ENCODE results near the gene ATF1.
A peak's percentile ranks its signal among the peaks of the same experiment; 100 is the strongest.

Gene ATF1

GRCh38 chr12:50763639-50764285 is at the start of gene ATF1:
TSS of gene ATF1 (plus strand) at chr12:50764101. CDS start at chr12:50780146, 16,045 bp downstream.
- H3K36me3 ChIP-seq, result peaks cover 3% of the 10 kb centered on the region
- no peaks in the 10 kb centered on the region for H3K27me3 ChIP-seq (ENCODE audit: insufficient read depth, low read depth, severe bottlenecking)
- H3K9me3 ChIP-seq (ENCODE audit: severe bottlenecking), result no peaks in the 10 kb centered on the region
- peak within 1 kb of the TSS; percentile 99 for H3K27ac ChIP-seq
- TF ChIP-seq CTCF (IDR thresholded peaks at IDR 0.05; ENCODE audit: low read depth, low read length), result no peak
- DNase-seq, result peak; percentile 90
- peak within 1 kb of the TSS; percentile 99 for H3K4me3 ChIP-seq (ENCODE audit: low read depth, low read length)

- H3K9me3 ChIP-seq (ENCODE audit: severe bottlenecking), result no peaks in the 10 kb centered on the region
- no peak for DNase-seq
- H3K27me3 ChIP-seq (ENCODE audit: insufficient read depth, low read depth, severe bottlenecking), result no peaks in the 10 kb centered on the region
- peaks cover 9% of the 10 kb centered on the region for H3K36me3 ChIP-seq
- no peak overlapping the region for H3K4me3 ChIP-seq (ENCODE audit: low read depth, low read length)
- TF ChIP-seq CTCF (IDR thresholded peaks at IDR 0.05; ENCODE audit: low read depth, low read length), result no peak
- no peak overlapping the region for H3K27ac ChIP-seq
Observed at GRCh38 chr12:50715174-50715573, 48.7 kb upstream of the ATF1 start.

GRCh38 chr12:50718760-50719159 is 45.1 kb upstream of the ATF1 start:
- no peaks in the 10 kb centered on the region for H3K9me3 ChIP-seq (ENCODE audit: severe bottlenecking)
- no peak for DNase-seq
- H3K27ac ChIP-seq, result no peak overlapping the region
- H3K36me3 ChIP-seq, result peaks cover 14% of the 10 kb centered on the region
- no peak for TF ChIP-seq CTCF (IDR thresholded peaks at IDR 0.05; ENCODE audit: low read depth, low read length)
- no peak overlapping the region for H3K4me3 ChIP-seq (ENCODE audit: low read depth, low read length)
- H3K27me3 ChIP-seq (ENCODE audit: insufficient read depth, low read depth, severe bottlenecking), result no peaks in the 10 kb centered on the region

GRCh38 chr12:50720085-50720484 is 43.8 kb upstream of the ATF1 start:
- Histone ChIP-seq H3K4me3 (ENCODE audit: low read depth, low read length) (no peak overlapping the region), H3K36me3 (peaks cover 19% of the 10 kb centered on the region)
- no peak for TF ChIP-seq CTCF (IDR thresholded peaks at IDR 0.05; ENCODE audit: low read depth, low read length)

GRCh38 chr12:50720501-50720900 is 43.4 kb upstream of the ATF1 start:
- Histone ChIP-seq H3K27me3 (ENCODE audit: insufficient read depth, low read depth, severe bottlenecking) (no peaks in the 10 kb centered on the region), H3K4me3 (ENCODE audit: low read depth, low read length) (no peak overlapping the region), H3K27ac (no peak overlapping the region), H3K36me3 (peaks cover 17% of the 10 kb centered on the region), H3K9me3 (ENCODE audit: severe bottlenecking) (no peaks in the 10 kb centered on the region)
- TF ChIP-seq CTCF (IDR thresholded peaks at IDR 0.05; ENCODE audit: low read depth, low read length), result no peak
- DNase-seq, result no peak

More at GRCh38 chr12:50720085-50720484, 43.8 kb upstream of the ATF1 start:
- H3K27me3 ChIP-seq (ENCODE audit: insufficient read depth, low read depth, severe bottlenecking), result no peaks in the 10 kb centered on the region
- H3K27ac ChIP-seq, result no peak overlapping the region
- no peaks in the 10 kb centered on the region for H3K9me3 ChIP-seq (ENCODE audit: severe bottlenecking)
- DNase-seq, result no peak

GRCh38 chr12:50723865-50724264 is 40.0 kb upstream of the ATF1 start:
- no peak for DNase-seq
- H3K27me3 ChIP-seq (ENCODE audit: insufficient read depth, low read depth, severe bottlenecking), result no peaks in the 10 kb centered on the region
- TF ChIP-seq CTCF (IDR thresholded peaks at IDR 0.05; ENCODE audit: low read depth, low read length), result no peak
- no peak overlapping the region for H3K4me3 ChIP-seq (ENCODE audit: low read depth, low read length)
- no peak overlapping the region for H3K27ac ChIP-seq
- peaks cover 29% of the 10 kb centered on the region for H3K36me3 ChIP-seq
- H3K9me3 ChIP-seq (ENCODE audit: severe bottlenecking), result no peaks in the 10 kb centered on the region

Data from WERI-Rb-1 (cell line).